Adrenal gland (tissue), 5 donors: ENCODE results near the gene KCNK16.

Source experiments
- CTCF ChIP-seq, 6 experiments: fragments of 450-650 bp in 4 of 6; fragments of 200-600 bp in 2 of 6; sonication (generic) in 1 of 6; IDR thresholded peaks; 1 replicate in 5 of 6; 2 replicates in 1 of 6; pipeline versions ENCODE4 v1.5.1 to v1.8.0; 2016 to 2021; ENCODE audit warnings: antibody characterized with exemption in 6 of 6, mild to moderate bottlenecking in 2 of 6, moderate library complexity in 1 of 6
- POLR2A ChIP-seq, 2 donors: fragments of 450-650 bp; IDR thresholded peaks; one replicate each; pipeline ENCODE4 v1.6.1; 2017; ENCODE audit warnings: antibody characterized with exemption in 2 of 2, mild to moderate bottlenecking in 2 of 2, moderate library complexity in 1 of 2
- donor health status: DM: no; HTN: no; CAD: no.

DNA sequence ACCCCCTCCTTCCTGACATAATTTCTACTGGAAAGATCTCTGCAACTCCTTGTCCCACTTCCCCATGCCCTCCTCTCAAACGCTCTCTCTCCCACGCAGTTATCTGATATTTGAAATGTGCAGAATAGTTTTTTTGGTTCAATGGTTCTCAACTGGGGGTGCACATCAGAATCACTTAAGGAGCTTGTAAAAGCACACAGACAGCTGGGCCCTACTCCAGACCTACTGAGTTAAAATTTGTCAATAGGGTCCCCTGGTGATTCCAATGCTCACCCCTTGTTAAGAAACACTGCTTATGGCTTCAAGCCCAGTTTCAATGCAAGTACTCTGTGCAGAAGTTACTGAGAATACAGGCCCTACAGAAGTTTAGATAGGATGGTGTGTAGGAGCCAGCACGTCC, 45.2 kb upstream of the KCNK16 start:
- TF ChIP-seq CTCF (IDR thresholded peaks at IDR 0.05) (no peak), POLR2A (IDR thresholded peaks at IDR 0.05) (no peak)
